GM18907 (cell line): ENCODE results near the gene GPR137B.
"Not testable (repeated sequence)": the region's sequence is repeated elsewhere in the genome, so short reads cannot be mapped to it uniquely, and the experiment has no call there.

Experiments
- ATAC-seq: cut with Tn5 transposase; IDR thresholded peaks from one replicate; pipeline ENCODE4 v1.9.1; 2021; ENCODE audit warnings: mild to moderate bottlenecking, moderate library complexity; ENCODE audit not compliant: unreplicated experiment

GPR137B gene

GRCh38 chr1:236186471-236186870 lies 44.1 kb downstream of the GPR137B start:
- not testable (repeated sequence) for ATAC-seq

- ATAC-seq, result not testable (repeated sequence)
Observed at GRCh38 chr1:236188084-236188483, 45.7 kb downstream of the GPR137B start.

- no peak for ATAC-seq
Observed at GRCh38 chr1:236193184-236193583, 50.8 kb downstream of the GPR137B start.

- no peak for ATAC-seq
Observed at GRCh38 chr1:236200925-236201324, 58.6 kb downstream of the GPR137B start.

GRCh38 chr1:236201786-236202185 lies 59.4 kb downstream of the GPR137B start:
- no peak for ATAC-seq

- no peak for ATAC-seq
Observed at GRCh38 chr1:236204039-236204438, 61.7 kb downstream of the GPR137B start.

GRCh38 chr1:236204656-236205055 lies 62.3 kb downstream of the GPR137B start:
- no peak for ATAC-seq

- ATAC-seq, result no peak
Observed at GRCh38 chr1:236206548-236206947, 64.2 kb downstream of the GPR137B start.

GRCh38 chr1:236207121-236207520 lies 64.8 kb downstream of the GPR137B start:
- no peak for ATAC-seq

GRCh38 chr1:236207569-236207968 lies 65.2 kb downstream of the GPR137B start:
- ATAC-seq, result no peak

- no peak for ATAC-seq
Observed at GRCh38 chr1:236209185-236209584, 66.8 kb downstream of the GPR137B start.

GRCh38 chr1:236209713-236210112 lies 67.4 kb downstream of the GPR137B start:
- ATAC-seq, result no peak

- no peak for ATAC-seq
Observed at GRCh38 chr1:236211815-236212214, 69.5 kb downstream of the GPR137B start.

- ATAC-seq, result no peak
Observed at GRCh38 chr1:236213534-236213933, 71.2 kb downstream of the GPR137B start.

- ATAC-seq, result no peak
Observed at GRCh38 chr1:236214761-236215160, 72.4 kb downstream of the GPR137B start.

- ATAC-seq, result no peak
Observed at GRCh38 chr1:236220473-236220872, 78.1 kb downstream of the GPR137B start.

GRCh38 chr1:236222632-236223031 lies 80.3 kb downstream of the GPR137B start:
- ATAC-seq, result no peak

- ATAC-seq, result no peak
Observed at GRCh38 chr1:236228411-236228810, 86.1 kb downstream of the GPR137B start.

- ATAC-seq, result no peak
Observed at GRCh38 chr1:236235116-236235515, 92.8 kb downstream of the GPR137B start.

- ATAC-seq, result no peak
Observed at GRCh38 chr1:236239092-236239585, 96.8 kb downstream of the GPR137B start.

- ATAC-seq, result no peak
Observed at GRCh38 chr1:236240675-236241074, 98.3 kb downstream of the GPR137B start.

- no peak for ATAC-seq
Observed at GRCh38 chr1:236242568-236242967, 100.2 kb downstream of the GPR137B start.

- ATAC-seq, result no peak
Observed at GRCh38 chr1:236247286-236247685, 104.9 kb downstream of the GPR137B start.
